Stimulated activated memory B cell treated with anti-CD40 and anti-IgM and Interleukin-4, amounts not matched to agents 10 μg/mL and 1 μg/mL and 100 μg/mL, for 72 hours (primary cell): Measurements from ENCODE around the gene CDC26.
"Not testable (repeated sequence)": the region's sequence is repeated elsewhere in the genome, so short reads cannot be mapped to it uniquely, and the experiment has no call there.

ENCODE experiments used
- ATAC-seq: fragments of 150-1000 bp; cut with Tn5 transposase; 2 replicates; pipeline ENCODE4 v1.10.0; 2021
- H3K27ac Mint-ChIP-seq: one replicate; pipeline ENCODE4 v1.8.0; 2022; ENCODE audit warnings: mild to moderate bottlenecking, mixed read lengths
- H3K27me3 Mint-ChIP-seq: one replicate; pipeline ENCODE4 v1.8.0; 2022; ENCODE audit warnings: mixed read lengths
- H3K36me3 Mint-ChIP-seq: one replicate; pipeline ENCODE4 v1.8.0; 2022; ENCODE audit warnings: mixed read lengths
- H3K4me1 Mint-ChIP-seq: one replicate; pipeline ENCODE4 v1.8.0; 2022; ENCODE audit warnings: mixed read lengths
- H3K4me3 Mint-ChIP-seq: one replicate; pipeline ENCODE4 v1.8.0; 2022; ENCODE audit warnings: mild to moderate bottlenecking, moderate library complexity, mixed read lengths
- H3K9me3 Mint-ChIP-seq: one replicate; pipeline ENCODE4 v1.8.0; 2022; ENCODE audit warnings: mixed read lengths

CDC26 gene

DNA sequence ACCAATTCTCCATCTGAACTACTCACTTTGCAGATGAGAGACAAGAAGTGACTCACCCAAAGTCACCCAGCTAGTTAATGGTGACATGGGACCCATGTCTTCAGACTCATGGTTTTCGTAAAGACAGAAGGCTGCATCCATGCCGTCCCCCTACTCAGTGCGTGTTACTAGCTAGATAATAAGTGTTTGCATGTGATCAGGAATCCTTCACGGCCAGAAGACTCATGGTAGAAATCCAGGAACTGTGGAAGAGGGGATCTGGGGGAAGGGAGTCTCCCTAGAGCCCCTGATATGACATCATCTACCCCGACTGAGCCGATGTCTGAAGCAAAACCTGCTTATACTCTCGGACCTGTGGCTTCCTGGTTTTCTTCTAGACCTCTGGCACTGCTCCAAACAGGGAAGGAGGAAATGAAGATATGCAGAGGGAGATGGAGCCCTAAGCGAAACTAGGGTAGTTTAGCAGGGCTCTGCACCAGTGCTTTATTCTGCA is 24.5 kb upstream of the CDC26 start:
- Mint-ChIP-seq H3K9me3 (no peaks in the 10 kb centered on the region), H3K36me3 (no peaks in the 10 kb centered on the region), H3K4me1 (peaks cover 9% of the 10 kb centered on the region), H3K27ac (no peak overlapping the region), H3K27me3 (peaks cover 19% of the 10 kb centered on the region), H3K4me3 (no peak overlapping the region)
- no peak for ATAC-seq

DNA sequence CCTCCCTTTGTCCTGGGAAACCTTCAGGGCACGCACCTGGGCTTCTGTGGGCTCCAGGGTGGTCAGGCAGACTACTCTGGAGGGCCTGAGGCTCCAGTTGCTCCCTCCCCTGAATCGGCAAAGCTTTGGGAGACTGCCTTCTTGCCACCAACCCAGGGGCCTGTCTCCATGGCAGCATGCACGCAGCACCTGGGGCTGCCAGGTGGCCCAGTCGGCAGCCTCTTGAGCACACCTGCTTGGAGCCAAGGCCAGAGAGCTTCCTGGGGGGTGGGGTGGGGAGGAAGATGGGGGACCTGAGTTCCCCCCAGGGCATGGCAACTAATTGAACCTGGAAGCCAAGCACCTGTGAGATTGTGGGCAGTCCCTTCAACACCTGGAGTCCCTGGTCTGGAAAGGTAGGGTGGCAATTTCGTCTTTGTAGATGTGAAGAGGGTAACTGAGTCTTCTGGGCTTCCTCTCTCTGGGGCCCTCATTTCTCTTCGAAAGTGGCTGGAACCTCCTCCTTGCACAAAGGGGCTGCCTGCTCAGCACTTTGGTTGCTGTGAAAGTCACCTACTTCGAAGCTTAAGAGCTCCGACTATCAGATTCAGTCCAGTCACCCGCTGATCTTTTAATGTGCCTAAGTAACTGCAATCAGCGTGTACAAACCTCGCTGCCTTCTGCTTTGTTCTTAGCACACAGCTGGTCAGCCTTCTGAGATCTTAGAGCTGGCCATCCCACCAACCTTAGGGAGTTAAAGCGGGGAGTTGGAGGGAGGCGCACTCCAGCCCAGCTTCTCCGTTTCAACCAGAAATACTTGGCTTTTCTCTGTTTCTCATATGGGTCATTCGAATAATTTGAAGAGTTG is 23.8 kb upstream of the CDC26 start:
- Mint-ChIP-seq H3K9me3 (no peaks in the 10 kb centered on the region), H3K27me3 (peaks cover 19% of the 10 kb centered on the region), H3K4me3 (no peak overlapping the region), H3K4me1 (peaks cover 9% of the 10 kb centered on the region), H3K27ac (no peak overlapping the region), H3K36me3 (no peaks in the 10 kb centered on the region)
- no peak for ATAC-seq

DNA sequence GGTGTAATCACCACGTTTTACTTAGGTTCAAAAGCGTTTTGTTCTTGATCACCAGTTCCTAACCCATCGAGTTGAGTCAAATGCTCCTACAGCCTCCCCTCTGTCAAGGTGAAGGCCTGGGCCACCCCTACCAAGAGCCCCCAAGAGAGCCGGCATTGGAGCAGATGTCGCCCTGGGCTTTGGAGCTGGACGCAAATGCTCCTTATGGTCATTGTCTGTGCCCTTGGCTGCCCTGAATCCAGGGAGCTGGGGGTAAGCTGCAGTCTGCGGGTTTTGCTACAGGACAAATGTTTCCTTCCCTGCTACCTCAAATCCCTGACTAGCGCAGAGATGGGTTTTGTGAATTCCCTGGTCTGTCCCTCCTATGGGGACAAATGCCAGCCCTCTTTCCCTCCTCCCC is 22.9 kb upstream of the CDC26 start:
- no peak overlapping the region for H3K27ac Mint-ChIP-seq
- ATAC-seq = no peak
- H3K36me3 Mint-ChIP-seq = no peaks in the 10 kb centered on the region
- H3K9me3 Mint-ChIP-seq = no peaks in the 10 kb centered on the region
- H3K4me3 Mint-ChIP-seq = no peak overlapping the region
- peaks cover 16% of the 10 kb centered on the region for H3K27me3 Mint-ChIP-seq
- H3K4me1 Mint-ChIP-seq = peaks cover 9% of the 10 kb centered on the region

DNA sequence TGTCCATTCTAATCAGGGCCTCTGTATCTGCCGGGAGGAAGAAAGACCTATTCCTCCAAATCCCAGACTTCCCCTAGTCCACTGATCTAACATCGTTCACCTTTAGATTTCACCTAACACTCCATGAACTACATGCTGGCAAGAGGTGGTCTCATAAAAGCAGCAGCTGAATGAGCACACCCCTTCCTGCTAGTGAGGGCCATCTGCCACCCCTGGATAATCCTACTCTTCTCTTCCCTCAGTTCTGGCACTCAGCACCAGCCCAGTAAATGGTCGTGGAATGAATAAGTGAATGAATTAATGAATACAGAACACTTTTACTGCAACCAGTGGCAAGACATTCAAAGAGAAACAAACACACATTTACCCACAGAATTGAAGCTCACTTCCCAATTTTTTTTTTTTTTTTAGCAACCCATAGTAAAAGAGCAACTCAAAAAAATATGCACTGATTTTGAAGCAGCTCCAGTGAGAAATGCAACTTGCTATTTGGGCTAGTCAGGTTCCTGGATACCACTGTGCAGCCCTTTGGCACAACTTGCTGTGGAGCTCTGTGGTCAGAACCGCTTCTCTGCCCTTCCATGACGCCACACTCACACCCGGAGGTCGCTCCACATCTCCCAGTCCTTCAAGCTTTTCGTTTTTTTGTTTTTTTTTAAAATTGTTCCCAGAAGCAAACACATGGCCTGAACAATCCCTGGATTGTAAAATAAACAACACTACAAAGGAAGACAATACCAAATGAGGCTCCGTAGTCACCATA is 21.6 kb upstream of the CDC26 start:
- peak overlapping the region; percentile 41 for H3K27ac Mint-ChIP-seq
- no peaks in the 10 kb centered on the region for H3K9me3 Mint-ChIP-seq
- H3K36me3 Mint-ChIP-seq = no peaks in the 10 kb centered on the region
- no peak for ATAC-seq
- H3K4me3 Mint-ChIP-seq = no peak overlapping the region
- peaks cover 3% of the 10 kb centered on the region for H3K27me3 Mint-ChIP-seq
- peaks cover 9% of the 10 kb centered on the region for H3K4me1 Mint-ChIP-seq

DNA sequence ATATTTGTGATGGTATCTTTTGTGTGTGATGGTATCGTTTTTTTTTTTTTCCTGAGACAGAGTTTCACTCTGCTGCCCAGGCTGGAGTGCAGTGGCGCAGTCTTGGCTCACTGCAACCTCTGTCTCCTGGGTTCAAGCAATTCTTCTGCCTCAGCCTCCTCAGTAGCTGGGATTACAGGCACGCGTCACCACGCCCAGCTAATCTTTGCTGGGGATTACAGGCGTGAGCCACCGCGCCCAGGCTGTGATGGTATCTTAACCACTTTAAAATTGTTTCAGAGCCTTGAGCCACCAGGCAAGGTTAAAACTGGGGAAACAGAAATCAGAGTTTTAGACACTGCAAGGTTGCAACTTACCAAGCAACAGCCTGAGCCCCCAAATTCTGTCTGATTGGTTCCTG is 20.9 kb upstream of the CDC26 start:
- not testable (repeated sequence) for H3K4me3 Mint-ChIP-seq, H3K36me3 Mint-ChIP-seq, H3K9me3 Mint-ChIP-seq, H3K27me3 Mint-ChIP-seq, H3K4me1 Mint-ChIP-seq, ATAC-seq, H3K27ac Mint-ChIP-seq

DNA sequence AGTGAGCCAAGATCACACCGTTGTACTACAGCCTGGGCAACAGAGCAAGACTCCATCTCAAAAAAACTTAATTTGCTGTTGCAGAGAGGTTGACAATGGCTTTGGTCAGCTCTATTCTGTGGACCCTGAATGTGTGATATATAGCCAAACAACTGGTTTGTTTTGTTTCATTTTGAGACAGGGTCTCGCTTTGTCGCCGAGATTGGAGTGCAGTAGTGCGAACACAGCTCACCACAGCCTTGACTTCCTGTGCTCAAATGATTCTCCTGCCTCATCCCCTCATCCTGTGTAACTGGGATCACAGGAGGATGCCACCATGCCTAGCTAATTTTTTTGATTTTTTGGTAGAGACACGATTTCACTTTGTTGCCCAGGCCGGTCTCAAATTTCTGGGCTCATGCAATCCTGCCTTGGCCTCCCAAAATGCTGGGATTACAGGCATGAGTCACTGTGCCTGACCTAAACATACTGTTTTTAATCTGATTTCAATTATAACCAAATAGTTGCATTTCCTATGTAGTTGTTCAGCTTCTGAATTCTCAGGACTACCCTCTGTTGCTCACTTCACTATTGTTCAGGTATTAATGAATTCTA is 18.0 kb upstream of the CDC26 start:
- ATAC-seq = no peak
- Mint-ChIP-seq H3K36me3 (peaks cover 32% of the 10 kb centered on the region), H3K27ac (no peak overlapping the region), H3K9me3 (no peaks in the 10 kb centered on the region), H3K4me1 (peaks cover 9% of the 10 kb centered on the region), H3K27me3 (no peaks in the 10 kb centered on the region), H3K4me3 (no peak overlapping the region)

DNA sequence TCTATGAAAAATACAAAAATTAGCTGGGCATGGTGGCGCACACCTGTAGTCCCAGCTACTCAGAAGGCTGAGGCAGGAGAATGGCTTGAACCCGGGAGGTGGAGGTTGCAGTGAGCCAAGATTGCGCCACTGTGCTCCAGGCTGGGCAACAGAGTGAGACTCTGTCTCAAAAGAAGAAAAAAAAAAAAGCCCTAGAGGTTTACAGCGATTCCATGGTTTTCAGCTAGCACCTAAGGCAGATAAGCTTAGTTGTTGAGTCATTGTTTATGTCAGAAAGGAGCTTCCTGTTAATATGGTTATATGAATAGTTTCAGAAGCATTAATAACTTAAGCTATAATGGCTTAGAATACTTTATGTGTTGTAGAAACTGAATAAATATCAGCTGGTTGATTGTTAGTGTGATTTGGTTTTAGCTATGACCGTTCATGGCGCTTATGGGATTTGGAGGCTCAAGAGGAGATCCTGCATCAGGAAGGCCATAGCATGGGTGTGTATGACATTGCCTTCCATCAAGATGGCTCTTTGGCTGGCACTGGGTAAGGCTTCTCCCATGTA is 14.8 kb upstream of the CDC26 start:
- Mint-ChIP-seq H3K27me3 (no peaks in the 10 kb centered on the region), H3K27ac (no peak overlapping the region), H3K4me1 (no peaks in the 10 kb centered on the region), H3K36me3 (peaks cover 57% of the 10 kb centered on the region), H3K4me3 (no peak overlapping the region), H3K9me3 (no peaks in the 10 kb centered on the region)
- ATAC-seq = no peak

DNA sequence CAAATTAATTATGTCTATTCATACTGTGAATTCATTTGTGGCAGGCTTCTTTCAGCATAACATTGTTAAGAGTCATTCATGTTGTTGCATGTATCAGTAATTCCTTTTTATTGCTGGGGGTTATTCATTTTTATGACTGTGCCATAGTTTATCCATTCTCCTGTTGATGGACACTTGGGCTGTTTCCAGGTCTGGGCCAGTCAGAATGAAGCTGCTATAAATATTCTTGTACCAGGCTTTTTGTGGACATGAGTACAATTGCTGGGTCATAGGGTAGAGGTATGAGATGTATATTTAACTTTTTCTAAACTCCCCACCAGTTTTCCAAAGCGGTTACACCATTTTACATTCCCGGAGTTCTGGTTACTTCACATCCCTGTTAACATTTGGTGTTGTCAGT is 13.7 kb upstream of the CDC26 start:
- no peak for ATAC-seq
- H3K36me3 Mint-ChIP-seq = peaks cover 65% of the 10 kb centered on the region
- no peak overlapping the region for H3K27ac Mint-ChIP-seq
- no peaks in the 10 kb centered on the region for H3K4me1 Mint-ChIP-seq
- no peaks in the 10 kb centered on the region for H3K27me3 Mint-ChIP-seq
- H3K9me3 Mint-ChIP-seq = no peaks in the 10 kb centered on the region
- no peak overlapping the region for H3K4me3 Mint-ChIP-seq

DNA sequence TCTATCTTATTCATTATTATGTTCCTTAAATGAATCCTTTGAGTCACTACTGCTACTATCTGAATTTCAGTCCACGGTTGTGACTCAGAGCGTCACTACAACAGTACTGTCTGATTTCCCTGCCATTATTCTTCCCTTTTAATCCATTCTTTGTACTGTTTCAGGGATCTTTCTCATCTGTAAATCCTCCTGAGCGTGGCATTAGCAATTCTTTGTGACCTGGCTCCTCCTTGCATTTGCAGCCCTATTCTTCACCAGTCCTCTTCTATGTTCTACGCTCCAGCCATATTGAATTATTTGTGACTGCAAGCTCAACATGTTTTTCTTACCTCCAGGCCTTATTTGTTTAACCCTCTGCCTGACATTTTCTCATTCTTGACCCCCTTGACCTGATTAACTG is 6.0 kb upstream of the CDC26 start:
- H3K27ac Mint-ChIP-seq = no peak overlapping the region
- ATAC-seq = no peak
- H3K9me3 Mint-ChIP-seq = no peaks in the 10 kb centered on the region
- H3K4me3 Mint-ChIP-seq = no peak overlapping the region
- peaks cover 21% of the 10 kb centered on the region for H3K4me1 Mint-ChIP-seq
- peaks cover 62% of the 10 kb centered on the region for H3K36me3 Mint-ChIP-seq
- H3K27me3 Mint-ChIP-seq = no peaks in the 10 kb centered on the region

DNA sequence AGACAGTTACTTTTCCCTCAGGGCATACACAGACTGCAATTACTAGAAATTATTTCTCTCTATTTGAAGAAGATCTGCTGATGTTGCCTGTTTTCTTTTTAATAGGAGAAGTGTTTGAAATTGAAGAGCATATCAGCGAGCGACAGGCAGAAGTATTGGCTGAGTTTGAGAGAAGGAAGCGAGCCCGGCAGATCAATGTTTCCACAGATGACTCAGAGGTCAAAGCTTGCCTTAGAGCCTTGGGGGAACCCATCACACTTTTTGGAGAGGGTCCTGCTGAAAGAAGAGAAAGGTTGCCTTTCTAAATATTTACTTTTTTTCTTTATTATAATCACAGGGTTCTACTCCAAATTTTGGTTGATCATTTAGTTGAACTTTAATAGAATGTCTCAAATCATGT is 3.5 kb upstream of the CDC26 start:
- peaks cover 49% of the 10 kb centered on the region for H3K36me3 Mint-ChIP-seq

DNA sequence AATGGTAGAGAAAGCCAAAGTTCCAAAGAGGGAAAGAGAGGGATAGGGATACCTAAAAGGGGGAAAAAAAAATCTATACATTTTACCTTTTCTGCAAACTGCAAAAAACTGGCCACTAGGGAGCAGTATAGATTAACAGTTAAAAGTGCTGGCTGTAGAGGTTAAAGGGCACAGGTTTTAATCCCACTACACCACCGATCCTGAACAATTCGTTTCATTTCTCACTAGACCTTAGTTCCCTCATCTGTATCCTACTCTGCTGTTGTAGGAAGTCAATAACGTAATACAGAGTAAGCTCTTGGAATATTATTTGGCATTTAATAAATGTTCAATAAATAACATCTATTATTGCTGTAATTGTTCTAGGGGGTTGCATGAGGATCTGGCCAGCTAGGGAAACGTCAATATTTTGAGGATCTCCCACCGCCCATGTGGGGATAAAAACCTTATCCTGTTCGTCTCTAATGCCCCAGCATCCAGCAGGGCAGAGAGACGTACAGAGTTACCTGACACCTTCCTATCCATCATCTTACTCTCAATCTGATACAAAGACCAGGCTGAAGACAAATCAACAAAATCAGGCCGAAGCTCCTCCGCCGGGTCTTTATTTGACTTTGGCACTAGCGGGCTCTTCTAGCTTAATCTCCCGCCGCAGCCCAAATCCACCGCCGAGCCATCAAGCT is 757 bp downstream of the CDC26 start:
- H3K36me3 Mint-ChIP-seq = peaks cover 26% of the 10 kb centered on the region
- H3K27me3 Mint-ChIP-seq = no peaks in the 10 kb centered on the region
- H3K27ac Mint-ChIP-seq = no peak overlapping the region
- H3K4me1 Mint-ChIP-seq = peaks cover 4% of the 10 kb centered on the region
- no peak overlapping the region for H3K4me3 Mint-ChIP-seq
- no peaks in the 10 kb centered on the region for H3K9me3 Mint-ChIP-seq
- ATAC-seq = peak; percentile 35

More for the DNA sequence above, 3.5 kb upstream of the CDC26 start:
- ATAC-seq = no peak
- Mint-ChIP-seq H3K27ac (peak overlapping the region; percentile 8), H3K9me3 (no peaks in the 10 kb centered on the region), H3K4me3 (no peak overlapping the region), H3K27me3 (no peaks in the 10 kb centered on the region), H3K4me1 (peaks cover 21% of the 10 kb centered on the region)

DNA sequence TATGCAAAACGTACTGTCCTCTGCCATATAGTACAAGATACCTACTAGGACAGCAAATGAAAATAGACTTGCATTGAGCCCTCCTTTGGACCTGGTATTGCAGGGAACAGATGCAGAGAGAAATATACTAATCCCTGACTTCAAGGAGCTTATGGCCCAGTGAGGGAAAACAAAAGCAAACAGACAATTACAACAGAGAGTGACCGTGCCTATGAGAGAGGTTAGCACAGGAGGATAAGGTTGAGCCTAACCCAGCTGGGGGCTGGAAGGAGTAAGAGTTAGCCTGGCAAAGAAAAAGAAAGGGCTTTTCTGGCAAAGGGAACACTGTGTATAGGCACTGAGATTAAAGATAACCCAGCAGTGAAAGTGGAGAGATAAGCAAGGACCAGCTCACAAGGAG is 5.5 kb downstream of the CDC26 start:
- H3K4me1 Mint-ChIP-seq = peaks cover 5% of the 10 kb centered on the region
- no peaks in the 10 kb centered on the region for H3K9me3 Mint-ChIP-seq
- H3K27ac Mint-ChIP-seq = no peak overlapping the region
- H3K36me3 Mint-ChIP-seq = peaks cover 39% of the 10 kb centered on the region
- H3K4me3 Mint-ChIP-seq = no peak overlapping the region
- H3K27me3 Mint-ChIP-seq = no peaks in the 10 kb centered on the region
- ATAC-seq = no peak

DNA sequence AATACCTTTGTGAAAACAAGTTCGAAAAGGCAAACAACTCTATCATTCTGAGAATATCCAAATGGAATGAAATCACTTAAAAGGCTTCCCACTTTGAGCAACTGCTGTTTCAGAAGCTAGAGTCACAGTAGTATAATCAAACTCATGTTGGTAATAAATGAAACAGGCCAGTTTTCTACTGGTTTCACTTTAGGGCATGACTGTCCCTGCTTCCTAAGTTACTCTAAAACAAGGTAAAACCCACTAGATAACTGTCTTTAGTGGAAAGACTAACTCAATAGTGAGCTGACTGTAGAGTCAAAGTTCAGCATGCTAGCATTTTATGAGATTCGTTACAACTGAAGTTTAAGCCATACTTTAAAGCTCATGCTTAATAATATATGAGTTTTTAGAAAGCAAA is 6.0 kb downstream of the CDC26 start:
- H3K4me3 Mint-ChIP-seq = no peak overlapping the region
- H3K4me1 Mint-ChIP-seq = peaks cover 5% of the 10 kb centered on the region
- no peak for ATAC-seq
- H3K27ac Mint-ChIP-seq = no peak overlapping the region
- H3K27me3 Mint-ChIP-seq = no peaks in the 10 kb centered on the region
- H3K36me3 Mint-ChIP-seq = peaks cover 40% of the 10 kb centered on the region
- no peaks in the 10 kb centered on the region for H3K9me3 Mint-ChIP-seq

DNA sequence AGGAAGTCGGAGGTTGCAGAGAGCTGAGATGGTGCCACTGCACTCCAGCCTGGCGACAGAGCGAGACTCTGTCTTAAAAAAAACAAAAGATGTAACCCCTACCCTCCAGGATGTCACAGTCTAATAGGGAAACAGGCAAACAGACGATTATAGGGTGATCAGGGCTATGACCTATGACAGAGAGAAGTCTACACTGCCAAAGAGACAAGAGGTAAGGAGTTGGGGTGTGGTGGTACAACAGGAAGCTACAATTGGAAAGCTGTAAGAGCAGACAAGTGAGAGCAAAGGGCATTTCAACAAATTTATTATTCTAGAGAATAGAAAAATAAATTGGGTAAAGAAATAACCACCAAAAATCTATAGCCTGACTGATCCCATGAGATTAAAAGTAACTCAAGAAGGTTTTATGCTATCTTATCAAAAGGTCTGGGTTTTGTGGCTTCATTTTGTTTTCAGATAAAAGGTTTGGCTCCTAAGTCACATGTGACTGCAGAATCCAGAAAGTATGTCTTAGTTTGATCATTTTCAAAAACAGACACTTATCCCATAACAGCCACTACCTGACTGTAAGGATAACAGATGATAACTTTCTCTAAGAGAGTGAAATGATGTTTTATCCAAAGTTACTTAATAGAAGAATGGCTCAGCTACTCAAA is 7.3 kb downstream of the CDC26 start:
- Mint-ChIP-seq H3K27me3 (no peaks in the 10 kb centered on the region), H3K4me3 (no peak overlapping the region), H3K36me3 (peaks cover 40% of the 10 kb centered on the region), H3K9me3 (no peaks in the 10 kb centered on the region), H3K27ac (no peak overlapping the region), H3K4me1 (peaks cover 5% of the 10 kb centered on the region)
- no peak for ATAC-seq
